ENCODE measurements around the gene RASD1. TPM values are rescaled to one million over a fixed set of nuclear protein-coding genes. Genes with fewer than 3 reads are reported as not detected.

The RASD1 gene
- total and polyA plus RNA-seq, 10 donors: 2.9 to 52.3 (median 10.2) TPM

GRCh38 chr17:17525956-17526355 lies 29.8 kb upstream of the RASD1 start:
- Histone ChIP-seq H3K4me3 (no peak overlapping the region), H3K9me3 (no peaks in the 10 kb centered on the region), H3K27me3 (replicated peaks in 1 of 7) (no peaks in the 10 kb centered on the region), H3K27ac (no peak overlapping the region), H3K36me3 (peaks cover 0 to 10% (median 2%) of the 10 kb centered on the region in 6 donors), H3K4me1 (peaks cover 0 to 13% (median 0%) of the 10 kb centered on the region in 6 donors)
- no peak for DNase-seq
- TF ChIP-seq POLR2A (IDR thresholded peaks at IDR 0.05): no peak
- TF ChIP-seq POLR2AphosphoS5 (IDR thresholded peaks at IDR 0.05): no peak
- no peak for TF ChIP-seq CTCF (IDR thresholded peaks at IDR 0.05 in 8 of 11, conservative IDR thresholded peaks at IDR 0.05 in 3 of 11)
- intact Hi-C loops (cut with DNase I; ENCODE audit: low total_unique reads): no loop called here
- 72 to 88% (median 83%) methylated on average over 6 of the region's 6 CpGs for WGBS, 5 donors

- 71 to 80% (median 73%) methylated on average over 13 to 15 of the region's 15 CpGs for WGBS, 5 donors
- H3K9me3 ChIP-seq: no peaks in the 10 kb centered on the region
- no peak for DNase-seq
- TF ChIP-seq CTCF (IDR thresholded peaks at IDR 0.05 in 8 of 11, conservative IDR thresholded peaks at IDR 0.05 in 3 of 11): no peak
- TF ChIP-seq POLR2AphosphoS5 (IDR thresholded peaks at IDR 0.05): no peak
- no peak for TF ChIP-seq POLR2A (IDR thresholded peaks at IDR 0.05)
- H3K4me1 ChIP-seq: peaks cover 0 to 13% (median 0%) of the 10 kb centered on the region in 6 donors
- H3K36me3 ChIP-seq: peaks cover 0 to 16% (median 7%) of the 10 kb centered on the region in 6 donors
- H3K27me3 ChIP-seq (replicated peaks in 1 of 7): no peaks in the 10 kb centered on the region
- H3K27ac ChIP-seq: no peak overlapping the region
- no peak overlapping the region for H3K4me3 ChIP-seq
- intact Hi-C loops (cut with DNase I; ENCODE audit: low total_unique reads): no loop called here
These were observed 29.1 kb upstream of the RASD1 start for GRCh38 chr17:17525311-17525710.

GRCh38 chr17:17523731-17524490 lies 27.7 kb upstream of the RASD1 start:
- WGBS, 5 donors: 84 to 93% (median 88%) methylated on average over 19 of the region's 19 CpGs
- Histone ChIP-seq H3K27me3 (replicated peaks in 1 of 7) (no peaks in the 10 kb centered on the region), H3K27ac (no peak overlapping the region), H3K9me3 (no peaks in the 10 kb centered on the region), H3K4me3 (no peak overlapping the region), H3K36me3 (peaks cover 0 to 20% (median 7%) of the 10 kb centered on the region in 6 donors), H3K4me1 (peaks cover 0 to 11% (median 0%) of the 10 kb centered on the region in 6 donors)
- no peak for DNase-seq
- intact Hi-C loops (cut with DNase I; ENCODE audit: low total_unique reads): no loop called here
- TF ChIP-seq POLR2AphosphoS5 (IDR thresholded peaks at IDR 0.05): no peak
- no peak for TF ChIP-seq CTCF (IDR thresholded peaks at IDR 0.05 in 8 of 11, conservative IDR thresholded peaks at IDR 0.05 in 3 of 11)
- no peak for TF ChIP-seq POLR2A (IDR thresholded peaks at IDR 0.05)

- Histone ChIP-seq H3K4me3 (no peak overlapping the region), H3K9me3 (no peaks in the 10 kb centered on the region), H3K27ac (no peak overlapping the region), H3K36me3 (peaks cover 0 to 20% (median 7%) of the 10 kb centered on the region in 6 donors), H3K27me3 (replicated peaks in 1 of 7) (no peaks in the 10 kb centered on the region), H3K4me1 (peaks cover 0 to 4% (median 0%) of the 10 kb centered on the region in 6 donors)
- DNase-seq: no peak
- TF ChIP-seq CTCF (IDR thresholded peaks at IDR 0.05 in 8 of 11, conservative IDR thresholded peaks at IDR 0.05 in 3 of 11) (no peak), POLR2AphosphoS5 (IDR thresholded peaks at IDR 0.05) (no peak), POLR2A (IDR thresholded peaks at IDR 0.05) (no peak)
- intact Hi-C loops (cut with DNase I; ENCODE audit: low total_unique reads): no loop called here
- WGBS, 5 donors: 54 to 64% (median 61%) methylated on average over 14 of the region's 14 CpGs
These were observed 27.0 kb upstream of the RASD1 start for GRCh38 chr17:17523001-17523730.

Measured in spleen (tissue), 11 donors.